Astrocyte of the spinal cord (primary cell): Measurements from ENCODE around the gene CACNG5.

Experiments
- DNase-seq: peaks from one replicate; pipeline ENCODE4 v3.0.0; 2011; ENCODE audit warnings: low read depth, low spot score
- H3K4me3 ChIP-seq: 2 replicates; pipeline ENCODE4 v1.5.1; 2011; ENCODE audit warnings: low read depth, mild to moderate bottlenecking, low read length, moderate library complexity
- in situ Hi-C: cut with HindIII; loops from 2 replicates; pipeline ENCODE4 v1.10.0; 2017; ENCODE audit warnings: low sequenced_read_pairs
- TF ChIP-seq, protein P1 (sequence below): IDR thresholded peaks from 2 replicates; pipeline ENCODE4 v1.5.1; 2012; ENCODE audit warnings: low read depth, mild to moderate bottlenecking, low read length, inconsistent platforms

Gene CACNG5

DNA sequence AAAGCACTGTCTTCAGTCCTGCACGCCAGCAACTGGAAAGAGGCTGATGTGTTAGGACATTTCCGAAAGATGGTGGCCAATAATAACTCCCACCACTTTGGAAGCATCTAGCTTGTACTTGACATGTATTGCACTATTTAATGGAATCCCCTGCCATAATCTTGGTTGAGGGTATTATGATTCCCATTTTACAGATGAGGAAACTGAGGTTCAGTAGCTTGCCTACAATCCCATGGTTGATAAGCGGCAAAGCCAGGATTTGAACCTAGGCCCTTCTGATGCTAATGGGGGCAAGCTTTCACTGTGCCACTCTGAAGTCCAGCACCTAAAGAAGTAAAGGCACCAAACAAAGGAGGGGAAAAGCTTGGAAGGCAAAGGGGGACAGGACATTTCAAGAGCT is 8.0 kb downstream of the CACNG5 start:
- in situ Hi-C loops: no loop called here
- TF ChIP-seq, protein P1, sequence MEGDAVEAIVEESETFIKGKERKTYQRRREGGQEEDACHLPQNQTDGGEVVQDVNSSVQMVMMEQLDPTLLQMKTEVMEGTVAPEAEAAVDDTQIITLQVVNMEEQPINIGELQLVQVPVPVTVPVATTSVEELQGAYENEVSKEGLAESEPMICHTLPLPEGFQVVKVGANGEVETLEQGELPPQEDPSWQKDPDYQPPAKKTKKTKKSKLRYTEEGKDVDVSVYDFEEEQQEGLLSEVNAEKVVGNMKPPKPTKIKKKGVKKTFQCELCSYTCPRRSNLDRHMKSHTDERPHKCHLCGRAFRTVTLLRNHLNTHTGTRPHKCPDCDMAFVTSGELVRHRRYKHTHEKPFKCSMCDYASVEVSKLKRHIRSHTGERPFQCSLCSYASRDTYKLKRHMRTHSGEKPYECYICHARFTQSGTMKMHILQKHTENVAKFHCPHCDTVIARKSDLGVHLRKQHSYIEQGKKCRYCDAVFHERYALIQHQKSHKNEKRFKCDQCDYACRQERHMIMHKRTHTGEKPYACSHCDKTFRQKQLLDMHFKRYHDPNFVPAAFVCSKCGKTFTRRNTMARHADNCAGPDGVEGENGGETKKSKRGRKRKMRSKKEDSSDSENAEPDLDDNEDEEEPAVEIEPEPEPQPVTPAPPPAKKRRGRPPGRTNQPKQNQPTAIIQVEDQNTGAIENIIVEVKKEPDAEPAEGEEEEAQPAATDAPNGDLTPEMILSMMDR: no peak
- H3K4me3 ChIP-seq: no peak overlapping the region
- DNase-seq: no peak

DNA sequence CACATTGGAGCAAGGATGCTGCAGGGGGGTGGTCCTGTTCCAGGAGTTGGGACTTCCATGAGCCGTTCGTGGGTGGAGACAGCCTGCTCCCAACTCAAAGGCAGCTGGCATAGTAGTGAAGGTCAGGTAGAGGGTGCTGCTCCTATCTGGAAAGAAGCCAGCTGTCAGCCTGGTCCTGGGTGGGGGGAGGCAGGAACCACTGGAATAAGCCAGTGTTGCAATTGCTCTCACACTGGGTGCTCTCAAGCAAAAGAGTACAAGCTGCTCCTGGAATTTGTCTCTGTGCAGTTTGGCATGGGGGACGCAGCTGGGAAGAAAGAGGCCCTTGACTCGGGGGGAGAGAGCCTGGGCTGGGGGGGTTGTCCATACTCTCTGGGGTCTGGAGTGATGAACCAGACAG is 8.7 kb downstream of the CACNG5 start:
- in situ Hi-C loops: no loop called here
- no peak for DNase-seq
- H3K4me3 ChIP-seq: no peak overlapping the region
- TF ChIP-seq, protein P1: no peak

DNA sequence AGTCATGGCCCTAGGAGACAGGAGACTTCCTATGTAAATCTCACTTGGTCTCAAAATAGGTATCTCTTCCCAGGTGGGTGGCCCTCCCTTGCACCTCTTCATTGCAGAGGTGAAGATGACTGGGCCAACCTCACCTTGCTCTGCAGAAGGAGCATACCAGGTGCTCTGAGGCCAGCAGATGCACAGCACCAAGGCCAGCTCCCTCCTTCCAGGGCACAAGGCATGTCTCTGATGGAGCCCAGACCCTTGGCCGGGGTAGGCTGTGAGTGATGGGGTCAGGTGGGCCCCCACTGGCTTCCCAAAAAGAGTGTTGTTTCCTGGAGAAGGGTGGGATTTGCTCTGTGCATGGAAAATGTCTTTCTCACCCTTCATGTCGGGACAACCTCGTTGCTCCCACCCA is 12.8 kb downstream of the CACNG5 start:
- TF ChIP-seq, protein P1: no peak
- no peak overlapping the region for H3K4me3 ChIP-seq
- no peak for DNase-seq
- in situ Hi-C loops: no loop called here

DNA sequence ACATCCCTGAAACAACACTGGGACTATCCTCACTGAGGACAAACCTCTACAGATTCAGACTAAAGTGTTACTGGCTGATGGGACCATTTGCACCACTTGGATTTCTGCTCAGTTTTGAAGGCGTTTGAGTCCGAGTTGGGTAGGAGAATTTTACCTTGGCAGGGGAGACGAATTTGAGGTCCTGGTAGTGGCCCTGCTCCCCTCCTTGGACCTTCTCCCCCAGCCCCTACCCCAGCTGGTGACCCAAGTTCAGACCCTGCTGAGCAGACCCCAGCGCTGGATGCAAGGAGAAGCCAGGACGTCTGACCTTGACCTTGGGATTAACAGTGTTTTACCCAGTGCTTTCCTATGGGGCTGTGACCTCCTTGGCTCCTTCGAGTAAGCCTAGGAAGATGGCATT is 13.6 kb downstream of the CACNG5 start:
- TF ChIP-seq, protein P1: no peak
- DNase-seq: no peak
- in situ Hi-C loops: no loop called here

DNA sequence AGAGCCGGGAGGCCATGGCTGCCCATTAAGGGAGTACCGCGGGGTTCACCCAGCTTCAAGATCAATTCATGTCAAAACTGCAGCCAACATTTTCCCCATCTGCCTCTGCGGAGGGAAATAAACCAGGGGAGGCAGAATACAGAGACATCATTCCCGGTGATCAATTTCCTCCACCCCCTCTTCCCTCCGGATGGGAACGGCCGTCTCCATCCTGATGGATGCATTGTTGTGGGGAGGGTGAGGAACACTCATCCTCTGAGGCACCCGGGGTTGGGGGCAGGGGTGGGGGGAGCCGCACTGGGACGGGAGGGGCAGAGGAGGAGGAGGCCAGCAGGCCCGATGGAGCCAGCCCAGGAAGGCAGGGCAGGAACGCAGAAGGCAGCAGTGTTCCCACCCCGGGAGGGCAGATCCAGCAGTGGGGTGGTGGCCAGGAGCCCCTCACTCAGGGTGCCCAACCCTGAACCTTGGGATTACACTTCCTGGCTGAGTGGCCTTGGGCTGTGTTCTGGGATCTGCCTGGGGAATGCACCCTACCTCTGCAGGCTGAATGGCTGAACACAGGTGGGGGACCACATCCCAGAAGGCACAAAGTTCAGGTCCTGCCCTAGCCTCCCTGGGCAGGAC is 14.2 kb downstream of the CACNG5 start:
- DNase-seq: no peak
- H3K4me3 ChIP-seq: no peak overlapping the region
- in situ Hi-C loops: no loop called here
- TF ChIP-seq, protein P1: no peak

More for the DNA sequence above, 13.6 kb downstream of the CACNG5 start:
- H3K4me3 ChIP-seq: no peak overlapping the region

DNA sequence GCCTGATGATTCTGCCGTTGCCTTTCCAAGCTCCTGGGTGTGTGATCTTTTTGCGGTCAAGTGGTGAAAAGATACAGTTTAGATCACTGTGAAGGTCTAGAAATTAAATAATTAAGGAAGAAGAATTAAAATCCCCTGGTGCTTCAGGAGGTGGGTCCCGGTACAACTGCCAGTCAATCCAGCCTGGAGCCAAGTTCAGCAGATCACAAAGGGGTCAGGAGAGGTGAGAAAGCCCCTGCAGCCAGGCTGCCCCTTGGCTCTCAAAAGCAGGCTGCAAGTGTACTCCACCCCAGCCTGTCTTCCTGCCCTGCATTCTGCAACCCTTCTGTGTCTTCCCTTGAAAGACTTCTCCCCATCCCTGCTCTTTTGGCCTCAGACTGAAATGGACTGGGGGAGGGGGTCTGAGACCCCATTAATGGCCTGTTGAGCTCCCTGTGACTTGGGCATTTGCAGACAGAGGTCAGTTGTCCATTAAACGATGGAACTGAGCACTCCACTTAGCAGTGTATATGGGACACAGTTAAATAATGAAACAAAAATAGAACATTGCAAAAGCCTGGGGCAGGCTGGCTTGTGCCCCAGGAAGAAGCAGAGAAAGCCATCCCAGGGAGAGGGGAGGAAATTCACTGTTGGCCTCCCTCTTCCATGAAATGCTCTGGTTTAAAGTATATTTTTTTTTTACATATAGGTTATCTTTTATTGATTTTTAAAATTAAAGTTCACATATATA is 15.1 kb downstream of the CACNG5 start:
- TF ChIP-seq, protein P1: no peak
- DNase-seq: no peak
- in situ Hi-C loops: no loop called here
- H3K4me3 ChIP-seq: no peak overlapping the region
